A673 (cell line): Measurements from ENCODE around the gene MED27. TPM values are rescaled to one million over a fixed set of nuclear protein-coding genes. Genes with fewer than 3 reads are reported as not detected.

Experiments
- BruUV-seq: library from RNA; stranded (reverse); fragments of 400-500 nt; replicated peaks from 2 replicates; lab custom pipeline; 2021; lab: Mats Ljungman, UMichigan
- CTCF ChIA-PET: fragments of 300-600 bp; sonication (Branson Sonifier 250); formaldehyde crosslinking; loops from one replicate; lab custom pipeline; 2022; ENCODE audit warnings: antibody characterized with exemption; lab: Charles Lee
- POLR2A ChIA-PET: fragments of 300-600 bp; sonication (Branson Sonifier 250); formaldehyde crosslinking; loops from one replicate; lab custom pipeline; 2022; ENCODE audit warnings: antibody characterized with exemption; ENCODE audit not compliant: low non-redundant PET; lab: Charles Lee
- DNase-seq: peaks from one replicate; pipeline ENCODE4 v3.0.0-alpha.2; 2015; ENCODE audit warnings: low spot score
- H3K27ac ChIP-seq: fragments of 200-600 bp; sonication (generic); 2 replicates; pipeline ENCODE4 v1.5.1; 2016; ENCODE audit warnings: mixed run types, low read depth, mild to moderate bottlenecking, mixed read lengths, antibody characterized with exemption, low read length; ENCODE audit not compliant: poor library complexity, severe bottlenecking
- H3K27me3 ChIP-seq: fragments of 200-600 bp; sonication (generic); replicated peaks from 2 replicates; pipeline ENCODE4 v1.6.1; 2017; ENCODE audit warnings: mixed run types, low read depth, mild to moderate bottlenecking, mixed read lengths, antibody characterized with exemption, low read length; ENCODE audit not compliant: insufficient read depth, poor library complexity
- H3K36me3 ChIP-seq: fragments of 200-600 bp; sonication (generic); 2 replicates; pipeline ENCODE4 v1.6.1; 2016; ENCODE audit warnings: mixed run types, mild to moderate bottlenecking, mixed read lengths, antibody characterized with exemption, low read length; ENCODE audit not compliant: insufficient read depth, poor library complexity, severe bottlenecking
- H3K4me1 ChIP-seq: fragments of 200-600 bp; sonication (generic); 2 replicates; pipeline ENCODE4 v1.6.1; 2017; ENCODE audit warnings: mixed run types, mild to moderate bottlenecking, mixed read lengths, antibody characterized with exemption, low read length; ENCODE audit not compliant: insufficient read depth, poor library complexity, severe bottlenecking
- H3K4me3 ChIP-seq: fragments of 200-600 bp; sonication (generic); 2 replicates; pipeline ENCODE4 v1.5.1; 2016; ENCODE audit warnings: low read depth, mixed run types, mild to moderate bottlenecking, mixed read lengths, low read length; ENCODE audit not compliant: poor library complexity, severe bottlenecking
- H3K9me3 ChIP-seq: fragments of 200-600 bp; sonication (generic); 2 replicates; pipeline ENCODE4 v1.6.1; 2016; ENCODE audit warnings: mixed run types, low read depth, mild to moderate bottlenecking, mixed read lengths, antibody characterized with exemption, low read length; ENCODE audit not compliant: poor library complexity, severe bottlenecking
- EZH2 ChIP-seq: fragments of 200-600 bp; sonication (generic); IDR thresholded peaks from 2 replicates; pipeline ENCODE4 v1.6.1; 2017; ENCODE audit warnings: borderline replicate concordance, low read depth, mild to moderate bottlenecking, mixed read lengths, antibody characterized with exemption, low read length; ENCODE audit not compliant: poor library complexity, severe bottlenecking
- intact Hi-C: fragments of 100-400 bp; cut with micrococcal nuclease; formaldehyde crosslinking; loops from one replicate; pipeline ENCODE4 v1.10.0; 2022; ENCODE audit not compliant: unreplicated experiment
- total RNA-seq: library from RNA; stranded (reverse); gene quantifications from 2 replicates; pipeline ENCODE4 v1.2.3, GENCODE V29; 2021
- TF ChIP-seq, protein P1 (sequence below): fragments of 300-800, 200-600 bp; sonication (generic); conservative IDR thresholded peaks from 2 replicates; pipeline ENCODE4 v1.5.1; 2017; ENCODE audit warnings: low read depth, mild to moderate bottlenecking, antibody characterized with exemption, low read length, moderate library complexity, mixed read lengths

Gene MED27
- total RNA-seq, 1 experiment from 2014 or later, result 45.4 TPM

DNA sequence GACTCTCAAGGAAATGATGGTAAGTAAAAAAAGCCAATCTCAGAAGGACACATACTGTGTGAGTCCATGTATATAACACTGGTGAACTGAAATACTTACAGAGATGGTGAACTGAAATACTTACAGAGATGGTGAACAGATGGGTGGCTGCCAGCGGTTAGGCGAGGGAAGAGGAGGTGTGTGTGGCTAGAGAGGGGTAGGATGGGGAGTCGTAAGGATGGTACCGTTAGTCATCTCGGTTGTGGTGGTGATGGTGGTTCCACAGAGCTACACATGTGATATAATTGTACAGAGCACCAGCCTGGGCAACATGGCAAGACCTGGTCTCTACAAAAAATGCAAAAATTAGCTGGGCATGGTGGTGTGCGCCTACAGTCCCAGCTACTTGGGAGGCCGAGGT is 226.2 kb downstream of the MED27 start:
- no peak overlapping the region for H3K27ac ChIP-seq
- no peak overlapping the region for H3K4me3 ChIP-seq
- ChIA-PET POLR2A (no interaction called here), CTCF (no interaction called here)
- no peaks in the 10 kb centered on the region for H3K4me1 ChIP-seq
- no peak for DNase-seq
- TF ChIP-seq EZH2, result no peak
- intact Hi-C loops, result no loop called here
- no peaks in the 10 kb centered on the region for H3K9me3 ChIP-seq
- BruUV-seq, result no TSS peak
- no peaks in the 10 kb centered on the region for H3K36me3 ChIP-seq
- H3K27me3 ChIP-seq, result no peaks in the 10 kb centered on the region

DNA sequence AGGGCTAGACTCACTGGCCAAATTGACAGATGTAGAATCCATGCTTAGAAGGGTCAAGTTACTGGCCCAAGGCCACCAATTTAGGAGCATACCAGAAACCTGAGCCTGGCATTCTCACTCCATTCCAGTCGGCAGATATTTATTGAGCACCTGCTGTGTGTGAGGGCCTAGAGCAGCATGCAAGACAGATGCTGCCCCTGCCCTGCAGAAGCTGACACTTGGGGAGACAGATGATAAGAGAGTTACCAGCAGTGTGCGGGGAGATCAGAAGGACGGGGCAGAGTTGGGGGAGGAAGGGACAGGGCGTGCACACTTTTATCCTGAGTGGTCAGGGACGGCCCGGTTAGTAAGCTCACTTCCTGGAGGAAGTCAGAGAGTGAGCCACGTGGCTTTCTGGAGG is 228.3 kb downstream of the MED27 start:
- ChIA-PET POLR2A (no interaction called here), CTCF (no interaction called here)
- Histone ChIP-seq H3K27me3 (no peaks in the 10 kb centered on the region), H3K9me3 (no peaks in the 10 kb centered on the region), H3K36me3 (no peaks in the 10 kb centered on the region), H3K4me1 (no peaks in the 10 kb centered on the region), H3K27ac (no peak overlapping the region), H3K4me3 (no peak overlapping the region)
- BruUV-seq, result no TSS peak
- intact Hi-C loops, result no loop called here
- TF ChIP-seq, protein P1, sequence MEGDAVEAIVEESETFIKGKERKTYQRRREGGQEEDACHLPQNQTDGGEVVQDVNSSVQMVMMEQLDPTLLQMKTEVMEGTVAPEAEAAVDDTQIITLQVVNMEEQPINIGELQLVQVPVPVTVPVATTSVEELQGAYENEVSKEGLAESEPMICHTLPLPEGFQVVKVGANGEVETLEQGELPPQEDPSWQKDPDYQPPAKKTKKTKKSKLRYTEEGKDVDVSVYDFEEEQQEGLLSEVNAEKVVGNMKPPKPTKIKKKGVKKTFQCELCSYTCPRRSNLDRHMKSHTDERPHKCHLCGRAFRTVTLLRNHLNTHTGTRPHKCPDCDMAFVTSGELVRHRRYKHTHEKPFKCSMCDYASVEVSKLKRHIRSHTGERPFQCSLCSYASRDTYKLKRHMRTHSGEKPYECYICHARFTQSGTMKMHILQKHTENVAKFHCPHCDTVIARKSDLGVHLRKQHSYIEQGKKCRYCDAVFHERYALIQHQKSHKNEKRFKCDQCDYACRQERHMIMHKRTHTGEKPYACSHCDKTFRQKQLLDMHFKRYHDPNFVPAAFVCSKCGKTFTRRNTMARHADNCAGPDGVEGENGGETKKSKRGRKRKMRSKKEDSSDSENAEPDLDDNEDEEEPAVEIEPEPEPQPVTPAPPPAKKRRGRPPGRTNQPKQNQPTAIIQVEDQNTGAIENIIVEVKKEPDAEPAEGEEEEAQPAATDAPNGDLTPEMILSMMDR, result no peak
- no peak for TF ChIP-seq EZH2
- no peak for DNase-seq

DNA sequence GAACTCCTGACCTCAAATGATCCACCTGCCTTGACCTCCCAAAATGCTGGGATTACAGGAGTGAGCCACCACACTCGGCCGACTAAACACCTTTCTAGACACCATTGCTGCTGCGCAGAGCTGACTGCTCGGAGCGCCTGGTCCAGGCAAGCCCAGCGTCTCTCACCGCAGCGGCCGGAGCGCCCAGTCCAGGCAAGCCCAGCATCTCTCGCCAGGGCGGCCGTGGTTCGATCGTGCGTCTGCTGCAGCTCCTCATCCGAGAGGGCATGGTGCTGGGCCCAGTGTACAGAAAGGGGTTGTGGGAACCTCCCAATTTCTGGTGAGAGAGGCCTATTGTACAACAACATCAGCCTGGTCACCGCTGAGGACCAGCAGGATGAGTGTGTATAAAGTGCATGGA is 230.3 kb downstream of the MED27 start:
- CTCF ChIA-PET, result no interaction called here
- POLR2A ChIA-PET, result no interaction called here
- H3K27ac ChIP-seq, result no peak overlapping the region
- DNase-seq, result no peak
- no peaks in the 10 kb centered on the region for H3K4me1 ChIP-seq
- no TSS peak for BruUV-seq
- intact Hi-C loops, result no loop called here
- TF ChIP-seq, protein P1, result no peak
- no peak for TF ChIP-seq EZH2
- H3K9me3 ChIP-seq, result no peaks in the 10 kb centered on the region
- no peaks in the 10 kb centered on the region for H3K27me3 ChIP-seq
- no peak overlapping the region for H3K4me3 ChIP-seq
- H3K36me3 ChIP-seq, result no peaks in the 10 kb centered on the region

DNA sequence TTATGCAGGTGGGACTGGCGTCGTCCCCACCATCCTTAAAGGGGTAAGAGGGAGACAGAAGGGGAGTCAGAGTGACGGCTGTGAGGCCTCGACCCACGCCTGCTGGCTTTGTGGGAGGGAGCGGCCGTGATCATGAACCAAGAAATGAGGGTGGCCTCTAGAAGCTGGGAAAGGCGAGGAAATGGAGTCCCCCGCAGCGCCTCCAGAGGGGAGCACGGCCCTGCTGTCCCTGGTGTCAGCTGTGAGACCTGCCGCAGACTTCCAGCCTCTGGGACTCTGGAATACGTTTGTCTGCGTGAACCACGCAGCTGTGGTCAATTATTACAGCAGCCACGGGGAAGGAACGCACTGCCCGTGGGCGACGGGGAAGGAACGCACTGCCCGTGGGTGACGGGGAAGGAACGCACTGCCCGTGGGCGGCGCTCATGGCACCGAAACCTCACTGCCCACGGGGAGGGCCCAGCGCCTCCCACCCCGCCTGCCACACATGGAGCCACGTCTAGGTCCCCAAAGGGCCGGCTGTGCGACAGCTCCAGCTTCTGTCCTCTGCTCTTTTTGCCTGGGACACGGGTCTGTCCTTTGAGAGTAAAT is 231.0 kb downstream of the MED27 start:
- no peaks in the 10 kb centered on the region for H3K4me1 ChIP-seq
- DNase-seq, result no peak
- POLR2A ChIA-PET, result no interaction called here
- no peaks in the 10 kb centered on the region for H3K36me3 ChIP-seq
- CTCF ChIA-PET, result no interaction called here
- H3K4me3 ChIP-seq, result no peak overlapping the region
- TF ChIP-seq EZH2, result no peak
- TF ChIP-seq, protein P1, result no peak
- no TSS peak for BruUV-seq
- no peak overlapping the region for H3K27ac ChIP-seq
- intact Hi-C loops, result no loop called here
- no peaks in the 10 kb centered on the region for H3K27me3 ChIP-seq
- no peaks in the 10 kb centered on the region for H3K9me3 ChIP-seq
